HepG2 (cell line): Measurements from ENCODE around the gene BCL2L13. TPM values are rescaled to one million over a fixed set of nuclear protein-coding genes. Genes with fewer than 3 reads are reported as not detected.

ENCODE experiments used
- AHDC1 ChIP-seq: sonication (generic); formaldehyde crosslinking; IDR thresholded peaks from 2 replicates; pipeline ENCODE4 v1.5.1; 2020; ENCODE audit warnings: mild to moderate bottlenecking, missing genetic modification reagents, borderline replicate concordance
- ATF7-NPFF ChIP-seq: sonication (generic); formaldehyde crosslinking; IDR thresholded peaks from 2 replicates; pipeline ENCODE4 v1.8.1; 2023; ENCODE audit warnings: mild to moderate bottlenecking, low read depth, missing genetic modification reagents, moderate library complexity
- DMAP1 ChIP-seq: IDR thresholded peaks from 2 replicates; pipeline ENCODE4 v1.6.1; 2016
- RBFOX2 ChIP-seq: fragments of 200-400 bp; formaldehyde crosslinking; IDR thresholded peaks from 2 replicates; pipeline ENCODE4 v1.6.1; 2017; ENCODE audit warnings: low read depth, mild to moderate bottlenecking, low read length
- TFDP1 ChIP-seq: IDR thresholded peaks from 2 replicates; pipeline ENCODE4 v1.6.1; 2016; ENCODE audit warnings: missing compliant biosample characterization, missing genetic modification reagents, borderline replicate concordance
- ZNF574 ChIP-seq: sonication (generic); formaldehyde crosslinking; IDR thresholded peaks from 2 replicates; pipeline ENCODE4 v1.4.0; 2020; ENCODE audit warnings: missing genetic modification reagents
- polyA plus RNA-seq, 8 experiments: library from polyadenylated mRNA; depleted of rRNA in 3 of 8; stranded (reverse) in 7 of 8; unstranded in 1 of 8; fragments of >200 nt; fragmentation: Illumina TruSeq in 4 of 8; extraction: Trizol in 4 of 8; gene quantifications; 2 replicates each; pipeline versions ENCODE4 v1.2.1 to v1.2.3, GENCODE V29; 2011 to 2016; ENCODE audit warnings: low read depth in 4 of 8, missing spikeins in 1 of 8, mixed read lengths in 1 of 8; ENCODE audit not compliant: insufficient read depth in 1 of 8
- total RNA-seq, 5 experiments: library from RNA; depleted of rRNA; stranded (reverse); fragments of >200 nt; fragmentation: Illumina TruSeq; extraction: Trizol; gene quantifications; 2 replicates each; pipeline ENCODE4 v1.2.3, GENCODE V29; 2016; ENCODE audit warnings: low read depth in 1 of 5

BCL2L13 gene
- total and polyA plus RNA-seq, 2 of the 13 experiments (the other 11 are each of a cell fraction or from before 2014, with no cell fraction given), result 13.5 to 14.6 TPM

- TF ChIP-seq AHDC1 (CRISPR knock-in tag) (no peak), TFDP1 (CRISPR knock-in tag) (peak; percentile 14; the same call in 1 of the 2 replicates), ZNF574 (CRISPR knock-in tag) (0 out of 2 replicates have a peak, but pooled peaks have one; percentile 7), DMAP1 (CRISPR knock-in tag) (no peak), ATF7-NPFF (no peak), RBFOX2 (peak; percentile 28)
Measured at GRCh38 chr22:17774206-17774925, 135.8 kb downstream of the BCL2L13 start, which contains the start of gene BID (continued).
